Ascending aorta (tissue), 2 donors: ENCODE measurements around the gene EPB41L2. TPM values are rescaled to one million over a fixed set of nuclear protein-coding genes. Genes with fewer than 3 reads are reported as not detected.

Experiments used
- DNase-seq, 2 donors: peaks; one replicate each; pipeline ENCODE4 v3.0.0-alpha.2; 2019; ENCODE audit warnings: low spot score in 2 of 2
- H3K27ac ChIP-seq, 2 donors: fragments of 200-600 bp; sonication (generic); one replicate each; pipeline ENCODE4 v1.5.1; 2016 to 2017; ENCODE audit warnings: mild to moderate bottlenecking in 1 of 2
- H3K27me3 ChIP-seq: fragments of 200-600 bp; sonication (generic); one replicate; pipeline ENCODE4 v1.5.1; 2017
- H3K36me3 ChIP-seq, 2 donors: fragments of 200-600 bp; sonication (generic); one replicate each; pipeline ENCODE4 v1.5.1; 2016
- H3K4me1 ChIP-seq, 2 donors: fragments of 200-600 bp; sonication (generic); one replicate each; pipeline ENCODE4 v1.5.1; 2016 to 2017; ENCODE audit warnings: mild to moderate bottlenecking in 1 of 2
- H3K4me3 ChIP-seq, 2 donors: fragments of 200-600 bp; sonication (generic); one replicate each; pipeline ENCODE4 v1.5.1; 2016 to 2017; ENCODE audit warnings: mild to moderate bottlenecking in 1 of 2
- H3K9me3 ChIP-seq, 2 donors: fragments of 200-600 bp; sonication (generic); one replicate each; pipeline ENCODE4 v1.5.1; 2016
- CTCF ChIP-seq, 3 experiments: fragments of 200-600 bp in 2 of 3; fragments of 450-650 bp in 1 of 3; sonication (generic) in 2 of 3; IDR thresholded peaks; one replicate each; pipeline ENCODE4 v1.5.1; 2016 to 2019; ENCODE audit warnings: antibody characterized with exemption in 3 of 3, mild to moderate bottlenecking in 1 of 3, moderate library complexity in 1 of 3
- intact Hi-C: fragments of 100-400 bp; cut with DNase I; formaldehyde crosslinking; loops from one replicate; pipeline ENCODE4 v1.15.1; 2023
- total RNA-seq: library from RNA; depleted of rRNA; stranded (reverse); fragments of >200 nt; gene quantifications from one replicate; pipeline ENCODE4 v1.1.0, GENCODE V29; 2016

EPB41L2 gene
- total RNA-seq, 1 donor from 2014 or later: 163 TPM

- H3K4me3 ChIP-seq: no peak overlapping the region
- no peak for DNase-seq
- no peaks in the 10 kb centered on the region for H3K4me1 ChIP-seq
- no peaks in the 10 kb centered on the region for H3K27me3 ChIP-seq
- H3K36me3 ChIP-seq: no peaks in the 10 kb centered on the region
- no peak for TF ChIP-seq CTCF (IDR thresholded peaks at IDR 0.05)
- intact Hi-C loops: no loop called here
- no peaks in the 10 kb centered on the region for H3K9me3 ChIP-seq
- no peak overlapping the region for H3K27ac ChIP-seq
Observed at GRCh38 chr6:130833569-130833968, 229.5 kb downstream of the EPB41L2 start.

- no peak for TF ChIP-seq CTCF (IDR thresholded peaks at IDR 0.05)
- no peak for DNase-seq
- intact Hi-C loops: no loop called here
Observed at GRCh38 chr6:130831607-130832006, 231.4 kb downstream of the EPB41L2 start.

GRCh38 chr6:130829333-130829910, 233.6 kb downstream of the EPB41L2 start:
- DNase-seq: no peak
- no peaks in the 10 kb centered on the region for H3K27me3 ChIP-seq
- H3K4me1 ChIP-seq: no peaks in the 10 kb centered on the region
- H3K27ac ChIP-seq: no peak overlapping the region
- intact Hi-C loops: no loop called here
- no peak for TF ChIP-seq CTCF (IDR thresholded peaks at IDR 0.05)
- no peaks in the 10 kb centered on the region for H3K36me3 ChIP-seq
- no peak overlapping the region for H3K4me3 ChIP-seq
- no peaks in the 10 kb centered on the region for H3K9me3 ChIP-seq

More at GRCh38 chr6:130831607-130832006, 231.4 kb downstream of the EPB41L2 start:
- Histone ChIP-seq H3K36me3 (no peaks in the 10 kb centered on the region), H3K9me3 (no peaks in the 10 kb centered on the region), H3K4me1 (no peaks in the 10 kb centered on the region), H3K4me3 (no peak overlapping the region), H3K27me3 (no peaks in the 10 kb centered on the region), H3K27ac (no peak overlapping the region)

GRCh38 chr6:130827247-130828149, 235.5 kb downstream of the EPB41L2 start, which contains the start of gene SMLR1:
SMLR1 (plus strand) TSS chr6:130827406; CDS start chr6:130827414, 8 bp downstream.
- Histone ChIP-seq H3K4me3 (no peak within 1 kb of the TSS), H3K27ac (no peak within 1 kb of the TSS), H3K27me3 (no peaks in the 10 kb centered on the region), H3K9me3 (no peaks in the 10 kb centered on the region), H3K4me1 (no peaks in the 10 kb centered on the region), H3K36me3 (no peaks in the 10 kb centered on the region)
- DNase-seq: no peak
- intact Hi-C loops: no loop called here
- no peak for TF ChIP-seq CTCF (IDR thresholded peaks at IDR 0.05)

- no peak for TF ChIP-seq CTCF (IDR thresholded peaks at IDR 0.05)
- no peaks in the 10 kb centered on the region for H3K27me3 ChIP-seq
- intact Hi-C loops: no loop called here
- no peak overlapping the region for H3K4me3 ChIP-seq
- DNase-seq: no peak
- no peaks in the 10 kb centered on the region for H3K9me3 ChIP-seq
- no peaks in the 10 kb centered on the region for H3K36me3 ChIP-seq
- no peaks in the 10 kb centered on the region for H3K4me1 ChIP-seq
- H3K27ac ChIP-seq: no peak overlapping the region
Observed at GRCh38 chr6:130826442-130827246, 236.4 kb downstream of the EPB41L2 start.
